GM18867 (cell line): ENCODE measurements around the gene NQO1.
A peak's percentile ranks its signal among the peaks of the same experiment; 100 is the strongest.
"Not testable (repeated sequence)": the region's sequence is repeated elsewhere in the genome, so short reads cannot be mapped to it uniquely, and the experiment has no call there.

Experiments used
- ATAC-seq: cut with Tn5 transposase; IDR thresholded peaks from one replicate; pipeline ENCODE4 v1.9.1; 2021; ENCODE audit warnings: mild to moderate bottlenecking, moderate library complexity; ENCODE audit not compliant: unreplicated experiment

Gene NQO1

DNA sequence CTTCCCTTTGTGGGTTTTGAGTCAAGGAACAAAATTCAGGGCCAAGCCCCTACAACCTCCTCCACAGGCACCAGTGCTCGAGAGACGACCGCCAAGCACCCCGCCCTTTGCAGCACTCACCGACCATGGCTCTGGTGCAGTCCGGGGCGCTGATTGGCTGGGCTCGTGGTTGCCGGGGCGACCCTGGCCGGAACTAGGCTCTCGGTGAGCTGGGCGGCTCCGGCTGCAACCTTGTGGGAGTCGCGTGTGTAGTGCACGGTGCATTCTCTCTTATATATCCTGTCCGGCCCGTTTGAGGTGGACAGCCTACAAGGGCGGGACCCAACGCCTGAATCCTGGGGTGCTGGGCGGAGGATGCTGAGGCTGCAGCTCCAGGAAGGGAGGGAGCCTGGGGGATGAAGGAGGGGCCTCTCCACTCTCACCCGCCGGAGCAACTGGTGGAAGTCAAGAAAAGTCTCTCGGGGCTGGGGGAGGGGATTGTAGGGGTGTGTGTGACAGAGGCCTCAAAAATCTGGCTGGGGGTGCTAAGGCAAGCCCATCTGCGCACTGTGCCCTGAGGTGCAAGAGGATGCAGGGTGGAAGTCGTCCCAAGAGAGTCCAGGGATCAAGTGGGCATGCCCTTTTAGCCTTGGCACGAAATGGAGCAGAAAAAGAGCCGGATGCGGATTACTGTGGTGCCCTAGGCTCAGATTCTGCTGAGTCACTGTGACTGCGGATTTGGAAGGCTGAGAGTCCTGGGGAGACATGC lies at the start of gene NQO1:
TSS of gene NQO1 (minus strand) at position 248 of the 748 bp plus-strand sequence. CDS start at position 127, 121 bp downstream.
- ATAC-seq, result peak; percentile 99

DNA sequence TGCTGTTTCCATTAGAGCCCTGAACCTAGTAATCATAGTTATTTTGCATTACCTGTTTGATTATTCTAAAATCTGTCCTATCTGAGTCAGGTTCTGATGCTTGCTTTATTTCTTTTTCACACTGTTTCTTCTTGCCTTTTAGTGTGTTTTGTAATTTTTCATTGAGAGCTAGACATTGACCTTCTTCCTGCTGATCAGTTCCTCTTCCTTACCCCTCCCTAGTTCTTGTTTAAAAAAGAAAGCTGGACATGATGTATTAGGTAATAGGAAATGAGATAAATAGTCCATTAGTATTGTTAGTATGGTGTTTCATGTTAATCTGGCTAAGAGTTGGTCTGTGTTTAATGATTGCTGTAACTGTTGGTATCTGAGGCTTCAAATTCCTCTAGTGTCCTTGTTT lies 49.2 kb upstream of the NQO1 start:
- no peak for ATAC-seq

DNA sequence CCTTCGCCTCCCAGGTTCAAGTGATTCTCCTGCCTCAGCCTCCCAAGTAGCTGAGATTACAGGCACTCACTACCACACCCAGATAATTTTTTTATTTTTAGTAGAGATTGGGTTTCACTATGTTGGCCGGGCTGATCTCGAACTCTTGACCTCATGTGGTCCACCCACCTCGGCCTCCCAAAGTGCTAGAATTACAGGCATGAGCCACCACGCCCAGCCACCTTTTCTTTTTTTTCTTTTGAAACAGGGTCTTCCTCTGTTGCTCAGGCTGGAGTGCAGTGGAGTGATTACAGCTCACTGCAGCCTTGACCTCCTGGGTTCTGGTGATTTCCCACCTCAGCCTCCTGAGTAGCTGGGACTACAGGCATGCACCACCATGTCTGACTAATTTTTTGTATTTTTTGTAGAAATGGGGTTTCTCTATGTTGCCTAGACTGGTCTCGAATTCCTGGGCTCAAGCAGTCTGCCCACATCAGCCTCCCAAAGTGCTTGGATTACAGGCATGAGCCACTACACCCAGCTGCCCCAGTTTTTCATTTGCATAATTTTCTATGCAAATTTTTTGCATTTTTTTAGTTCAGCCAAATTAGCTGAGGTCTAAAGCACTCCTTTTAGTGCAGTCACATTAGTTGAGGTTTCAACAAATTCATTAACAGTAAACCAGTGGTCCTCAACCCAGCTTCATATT lies 47.0 kb upstream of the NQO1 start:
- peak; percentile 63 for ATAC-seq

DNA sequence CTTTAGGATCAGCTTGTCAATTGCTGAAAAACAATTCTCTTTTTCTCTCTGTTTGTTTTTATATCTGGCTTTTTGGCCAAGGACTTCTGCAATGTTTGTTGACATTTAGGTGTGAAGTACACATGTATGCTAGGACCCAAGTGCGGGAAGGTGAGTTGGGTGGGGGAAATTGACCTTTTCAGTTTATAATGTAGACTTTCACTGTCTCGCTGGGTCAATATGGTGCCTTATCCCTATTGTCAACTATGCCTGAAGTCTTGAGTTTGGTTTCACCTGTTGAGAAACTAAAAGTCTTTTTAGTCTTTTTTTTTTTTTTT lies 45.2 kb upstream of the NQO1 start:
- ATAC-seq, result no peak

DNA sequence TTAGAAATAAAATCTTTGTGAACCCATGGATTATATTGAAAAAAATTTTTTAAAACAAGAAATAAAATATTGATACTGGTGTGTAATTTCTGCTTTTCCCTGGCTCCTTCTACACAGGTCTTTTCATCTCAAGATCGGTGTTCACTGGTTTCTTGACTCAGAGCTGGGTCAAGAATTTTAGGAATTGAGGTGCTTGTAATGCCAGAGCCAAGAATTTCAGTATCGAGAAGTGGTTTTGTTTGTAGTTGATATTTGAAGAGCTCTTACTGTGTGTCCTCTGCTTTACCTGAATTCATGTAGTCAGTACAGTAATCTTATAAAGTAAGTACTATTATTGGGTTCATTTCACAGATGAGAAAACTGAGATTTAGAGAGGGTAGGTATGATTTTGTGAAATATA lies 43.0 kb upstream of the NQO1 start:
- no peak for ATAC-seq

DNA sequence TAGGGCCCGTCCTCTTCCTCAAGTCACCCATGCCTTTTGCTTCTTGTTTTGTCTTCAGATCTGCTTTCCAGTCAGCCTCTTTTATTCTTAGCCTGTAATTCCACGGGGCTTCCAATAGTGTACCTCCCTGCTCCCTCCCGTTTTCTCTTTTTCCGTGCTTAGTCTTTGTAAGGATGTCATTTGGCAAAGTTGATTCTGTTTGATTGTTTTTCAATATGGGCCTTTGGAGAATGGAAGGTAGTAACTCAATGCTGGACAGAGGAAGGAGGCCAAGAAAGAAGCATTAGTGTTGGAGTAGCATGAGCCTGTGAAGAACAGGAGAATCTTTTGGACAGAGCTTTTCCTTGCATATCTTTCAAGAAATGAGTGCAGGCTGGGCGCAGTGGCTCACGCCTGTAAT lies 42.3 kb upstream of the NQO1 start:
- ATAC-seq, result no peak

DNA sequence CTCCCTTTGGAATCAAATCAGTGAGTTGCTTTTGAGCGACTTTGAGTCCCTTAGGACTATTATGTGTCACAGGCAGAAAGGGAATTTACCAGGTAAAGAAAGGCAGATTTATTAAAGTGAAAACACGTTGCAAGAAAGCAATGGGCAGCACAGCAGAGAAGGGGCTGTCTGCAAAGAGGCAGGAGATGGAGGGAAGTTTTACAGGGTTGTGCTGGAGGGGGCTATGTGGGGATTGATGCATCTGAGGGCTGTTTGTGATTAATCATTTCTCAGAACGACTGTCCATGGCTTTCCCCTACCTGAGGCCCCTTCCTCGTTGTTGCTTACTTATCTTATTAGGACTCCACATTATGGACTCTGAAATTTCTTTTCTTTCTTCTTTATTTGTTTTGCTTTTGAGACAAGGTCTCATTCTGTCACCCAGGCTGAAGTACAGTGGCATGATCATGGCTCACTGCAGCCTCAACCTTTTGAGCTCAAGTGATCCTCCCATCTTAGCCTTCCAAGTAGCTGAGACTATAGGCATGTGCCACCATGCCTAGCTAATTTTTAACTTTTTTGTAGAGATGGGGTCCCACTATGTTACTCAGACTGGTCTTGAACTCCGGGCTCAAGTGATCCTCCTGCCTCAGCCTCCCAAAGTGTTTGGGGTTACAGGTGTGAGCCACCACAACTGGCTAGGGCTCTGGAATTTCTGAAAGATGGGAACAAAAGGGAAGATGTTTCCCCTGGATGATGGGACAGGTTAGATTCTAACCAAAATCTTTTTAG lies 41.3 kb upstream of the NQO1 start:
- ATAC-seq, result no peak

DNA sequence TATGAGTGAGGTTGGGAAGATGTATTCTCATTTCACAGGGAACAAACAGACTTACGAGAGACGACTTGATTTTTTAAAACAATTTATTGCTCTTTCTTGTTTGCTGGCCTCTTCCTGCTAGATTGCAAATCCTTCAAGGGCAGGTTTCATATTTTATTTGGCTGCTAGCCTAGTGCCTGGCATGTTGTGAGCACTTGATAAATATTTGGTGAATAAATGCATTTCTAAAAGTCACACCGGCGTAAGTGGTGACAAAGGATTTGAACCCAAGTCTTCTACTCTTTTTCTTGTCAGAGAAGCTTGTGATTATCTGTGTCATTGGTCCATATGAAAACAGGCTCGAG lies 37.2 kb upstream of the NQO1 start:
- no peak for ATAC-seq

DNA sequence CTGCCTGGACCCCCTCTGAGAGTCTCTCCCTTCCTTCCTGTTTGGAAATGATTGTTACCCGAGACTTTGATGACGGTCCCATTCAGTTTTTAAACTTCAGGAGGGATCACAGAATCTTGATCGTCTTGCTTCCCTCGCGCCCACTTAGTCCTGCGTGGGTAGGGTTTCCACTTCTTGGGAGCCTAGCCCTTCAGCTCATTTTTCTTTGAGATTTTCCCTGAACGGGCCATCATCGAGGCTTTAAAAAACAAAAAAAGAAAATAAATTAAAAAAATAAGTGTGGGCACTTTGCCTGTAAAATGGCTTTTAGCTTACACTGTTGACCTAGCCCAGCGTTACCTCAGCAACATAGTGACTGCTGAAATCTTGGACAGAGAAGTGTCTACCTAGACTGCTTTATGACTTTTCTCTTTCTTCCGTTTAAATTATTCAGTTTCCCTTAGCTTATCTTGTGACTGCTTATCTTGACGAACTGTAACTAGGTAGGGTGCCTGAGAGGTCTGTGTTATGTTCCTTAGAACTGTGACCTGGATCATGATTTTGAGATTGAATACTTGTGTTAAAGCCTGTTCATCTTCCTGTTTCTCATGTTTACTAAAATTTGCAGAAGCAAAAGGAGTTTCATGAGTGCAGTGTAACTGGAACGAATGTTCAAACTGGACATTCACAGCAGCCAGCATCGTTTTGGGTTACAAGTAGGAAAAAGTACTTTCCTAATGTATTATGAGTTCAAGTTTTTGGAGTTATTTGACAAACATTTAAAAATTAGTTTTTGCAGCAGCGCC lies 36.6 kb upstream of the NQO1 start:
- no peak for ATAC-seq

DNA sequence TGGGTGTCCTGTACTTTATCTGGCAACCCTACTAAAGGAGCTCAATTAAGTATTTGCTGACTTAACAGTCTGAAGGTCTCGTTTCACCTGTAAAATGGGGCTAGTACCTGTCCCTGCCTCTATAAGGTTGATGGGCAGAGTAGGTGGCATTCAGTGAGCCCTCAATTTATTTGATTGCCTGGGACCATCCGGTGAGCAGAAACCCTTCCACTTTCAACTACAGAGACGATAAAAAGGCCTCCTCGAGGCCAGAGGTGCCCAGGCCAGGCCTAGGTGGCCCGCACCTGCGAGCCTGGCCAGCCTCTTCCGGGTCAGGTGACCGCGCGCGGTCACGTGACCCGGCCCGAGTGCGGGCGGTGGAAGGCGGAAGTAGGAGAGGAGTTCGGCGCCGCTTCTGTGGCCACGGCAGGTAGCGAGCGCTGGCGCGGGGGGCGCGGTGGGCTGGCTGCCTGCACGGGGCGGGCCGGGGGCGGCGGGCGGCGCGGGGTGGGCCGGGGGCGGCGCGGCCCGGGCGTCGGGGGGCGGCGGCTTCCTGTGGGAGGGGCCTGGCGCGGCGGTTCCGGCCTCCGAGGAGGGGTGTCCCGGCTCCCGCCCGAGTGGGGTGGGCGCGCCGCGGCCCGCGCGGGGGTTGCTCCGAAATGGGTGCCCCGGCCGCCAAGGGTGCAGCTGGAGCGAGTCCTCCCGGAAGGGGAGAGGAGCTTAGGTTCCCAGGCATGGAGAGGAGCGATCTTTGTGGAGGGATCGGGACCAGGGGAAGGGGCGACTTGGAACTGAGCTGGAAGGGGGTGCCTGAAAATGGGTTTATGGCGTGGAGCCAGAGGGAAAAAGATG lies 35.8 kb upstream of the NQO1 start, which contains the start of gene WWP2:
TSS of gene WWP2 (plus strand) at position 350 of the 831 bp plus-strand sequence. CDS start 24,679 bp downstream, outside the sequence.
- ATAC-seq, result peak; percentile 83

DNA sequence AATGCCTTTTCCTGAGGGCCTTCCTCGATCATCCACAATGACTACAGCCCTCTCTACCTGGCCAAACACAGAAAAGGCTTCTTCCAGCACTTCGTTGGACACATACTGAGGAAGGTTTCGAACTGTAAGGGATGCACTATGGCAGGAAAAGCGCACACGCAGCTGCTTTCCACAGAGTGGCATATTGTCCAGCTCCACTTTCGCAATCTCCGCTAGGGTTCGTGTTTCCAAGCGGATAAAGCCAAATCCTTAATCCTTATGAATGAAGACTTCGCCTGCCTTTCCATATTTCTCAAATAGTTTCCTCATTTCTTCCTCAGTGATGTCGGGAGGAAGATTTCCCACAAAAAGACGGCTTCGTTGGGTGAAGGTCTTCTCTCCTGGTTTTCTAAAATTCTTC lies 31.0 kb upstream of the NQO1 start:
- ATAC-seq, result not testable (repeated sequence)

DNA sequence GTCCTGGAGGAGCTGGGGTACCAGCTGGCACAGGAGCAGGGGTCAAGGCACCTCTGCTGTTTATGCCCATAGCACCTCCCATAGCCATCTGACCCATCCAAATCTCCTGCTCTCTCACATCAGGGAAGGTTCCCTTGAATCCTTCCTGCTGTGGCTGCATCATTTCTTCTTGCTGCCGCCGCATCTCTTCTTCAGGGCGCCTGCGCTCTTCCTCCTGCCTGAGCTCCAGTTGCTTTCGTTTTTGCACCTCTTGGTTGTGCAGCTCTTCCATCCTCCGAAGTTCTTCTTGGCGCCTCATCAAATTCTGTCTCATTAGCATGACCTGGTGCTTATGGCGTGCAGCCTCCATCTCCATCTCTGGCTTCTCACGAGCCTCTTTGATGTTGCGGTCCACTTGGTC lies 30.3 kb upstream of the NQO1 start:
- no peak for ATAC-seq

DNA sequence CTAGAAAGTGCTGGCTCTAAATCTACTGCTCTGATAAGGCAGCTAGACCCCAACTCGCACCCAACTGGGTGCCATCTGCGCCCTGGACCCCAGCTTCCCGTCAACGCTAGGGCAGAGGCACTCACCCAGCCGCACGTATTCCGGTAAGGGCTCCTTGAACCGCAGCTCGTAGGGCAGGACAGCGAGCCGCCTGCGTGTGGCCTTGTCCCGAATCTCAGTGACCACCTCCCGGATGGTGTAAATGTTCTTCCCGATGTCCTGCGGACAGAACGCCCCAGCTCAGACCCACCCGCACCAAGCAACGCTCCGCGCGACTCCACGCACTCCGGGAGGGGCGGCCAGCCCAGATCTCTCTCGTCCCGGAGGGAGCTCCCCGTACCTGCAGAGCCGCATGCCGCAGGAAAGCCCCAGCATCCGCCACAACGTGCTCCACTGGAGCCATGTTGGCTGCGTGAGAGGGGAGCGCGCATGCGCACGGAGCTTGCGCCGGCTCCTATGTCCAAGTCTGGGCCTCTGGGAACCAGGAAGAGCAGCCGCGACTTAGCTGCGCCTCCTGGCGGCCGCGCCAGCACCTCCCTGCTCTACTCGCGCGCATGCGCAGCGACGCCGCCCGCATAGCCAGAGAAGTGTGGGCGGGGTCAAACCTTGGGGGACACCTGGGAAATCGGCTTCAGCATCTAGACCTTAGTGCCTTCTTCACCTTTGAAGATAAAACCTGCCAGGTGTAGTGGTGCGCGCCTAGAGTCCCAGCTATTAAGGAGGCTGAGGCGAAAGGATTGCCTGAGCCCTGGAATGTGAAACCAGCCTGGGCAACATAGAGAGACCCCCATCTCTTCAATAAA lies 28.3 kb upstream of the NQO1 start, which contains the start of gene NOB1:
TSS of gene NOB1 (minus strand) at position 458 of the 842 bp plus-strand sequence. CDS start at position 442, 16 bp downstream.
- peak; percentile 91 for ATAC-seq

DNA sequence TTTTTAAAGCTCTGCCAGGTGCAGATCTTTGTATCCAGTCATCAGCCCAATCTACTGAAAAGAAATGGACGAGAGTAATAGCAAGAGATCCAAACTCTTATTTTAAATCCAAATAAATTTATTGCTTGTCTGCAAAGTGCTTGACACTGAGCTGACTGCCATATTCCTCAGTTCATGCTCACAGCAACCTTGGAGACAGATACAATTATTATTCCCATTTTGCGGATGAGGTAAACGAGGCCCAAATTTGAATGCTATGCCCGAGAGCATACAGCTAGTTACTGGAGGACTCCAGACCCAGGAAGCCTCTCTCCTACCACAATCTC lies 27.7 kb upstream of the NQO1 start:
- no peak for ATAC-seq

DNA sequence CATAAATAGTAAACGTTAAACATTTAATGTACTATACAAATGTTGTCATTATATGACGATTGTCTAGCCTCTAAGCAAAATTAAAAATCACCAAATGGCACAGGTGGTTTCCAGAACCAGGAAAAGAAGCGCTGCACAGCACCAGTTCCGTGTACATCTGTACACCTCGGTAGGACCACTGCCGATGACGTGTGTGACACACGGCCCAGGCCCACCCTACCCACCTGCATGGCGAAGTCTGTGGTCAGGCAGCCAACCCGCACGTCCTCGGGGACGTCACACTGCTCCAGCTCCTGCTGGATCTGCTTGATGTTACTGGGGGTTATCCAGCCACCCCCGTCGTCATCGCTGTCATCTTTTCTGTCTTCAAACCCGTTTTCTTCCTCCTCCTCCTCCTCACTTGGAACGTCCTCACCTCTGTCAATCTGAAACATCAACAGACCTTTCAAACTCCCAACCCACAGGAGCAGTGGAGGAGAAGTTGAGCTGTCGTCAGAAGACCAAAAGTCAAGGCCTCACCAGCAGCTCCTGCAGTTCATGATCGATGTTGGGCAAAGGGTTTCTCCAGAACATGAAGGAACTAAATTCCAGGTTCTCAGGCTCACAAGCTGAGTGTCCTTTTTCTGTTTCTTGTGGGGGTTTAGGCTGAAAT lies 22.5 kb upstream of the NQO1 start:
- ATAC-seq, result no peak

DNA sequence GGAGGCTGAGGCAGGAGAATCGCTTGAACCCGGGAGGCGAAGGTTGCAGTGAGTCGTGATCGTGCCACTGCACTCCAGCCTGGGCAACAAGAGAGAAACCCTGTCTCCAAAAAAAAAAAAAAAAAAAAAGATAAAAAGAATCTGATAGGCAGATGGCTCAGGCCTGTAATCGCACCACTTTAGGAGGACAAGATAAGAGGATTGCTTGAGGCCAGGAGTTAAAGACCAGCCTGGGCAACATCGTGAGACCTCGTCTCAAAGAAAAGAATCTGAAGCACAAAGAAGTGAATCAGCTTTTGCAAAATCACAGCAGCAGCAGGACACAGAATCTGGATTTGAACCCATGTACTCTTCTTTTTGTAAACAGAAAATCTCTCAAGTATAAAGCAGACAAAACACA lies 20.8 kb upstream of the NQO1 start:
- ATAC-seq, result no peak

DNA sequence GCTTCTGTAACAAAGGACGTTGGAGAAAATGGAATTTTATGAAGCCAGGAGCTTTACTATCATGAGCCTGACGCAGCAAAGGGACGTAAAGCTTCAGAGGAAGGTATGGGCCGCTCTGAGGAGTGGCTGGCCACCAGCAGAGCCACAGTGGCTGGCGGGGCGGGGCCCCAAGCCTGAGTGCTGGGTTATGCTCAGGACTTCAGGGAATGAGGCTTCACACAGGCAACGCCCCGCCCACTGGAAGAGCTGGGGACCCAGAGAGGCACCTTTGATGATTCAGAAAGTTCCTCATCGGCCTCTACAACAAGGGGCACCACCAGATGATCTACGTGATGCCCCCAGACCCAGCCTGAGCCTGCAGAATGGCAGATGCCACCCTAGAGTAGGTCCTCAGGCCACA lies 19.6 kb upstream of the NQO1 start:
- ATAC-seq, result no peak

DNA sequence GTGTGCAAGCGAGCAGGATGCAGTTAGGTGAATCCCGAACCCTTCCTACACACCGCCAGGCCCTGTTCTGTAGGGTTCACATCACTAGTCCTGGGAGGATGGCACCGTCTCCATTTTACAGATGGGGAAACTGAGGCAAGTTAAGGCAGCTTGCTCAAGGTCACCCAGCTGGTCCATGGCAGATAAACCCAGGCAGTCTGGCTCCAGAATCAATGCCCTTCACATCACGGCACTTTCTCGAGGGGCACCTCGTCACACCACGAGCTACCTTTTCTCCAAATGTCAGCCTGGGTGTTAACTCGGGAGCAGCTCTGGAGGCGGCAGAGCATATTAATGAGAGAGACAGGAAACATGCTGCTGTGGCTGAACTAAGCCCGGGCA lies 18.9 kb upstream of the NQO1 start:
- ATAC-seq, result no peak
